ENCODE results near the gene IWS1. TPM values are rescaled to one million over a fixed set of nuclear protein-coding genes. Genes with fewer than 3 reads are reported as not detected.

IWS1 gene
- total and polyA plus RNA-seq, 9 of the 15 experiments (the other 6 are each of a cell fraction or from before 2014, with no cell fraction given) = 20.8 to 67.2 (median 46.6) TPM

GRCh38 chr2:127563458-127564428, 37.5 kb upstream of the IWS1 start:
- Histone ChIP-seq H3K4me3 (no peak overlapping the region), H3K4me1 (replicated peaks in 1 of 2; ENCODE audit: control insufficient read depth in 2 of 2, insufficient read depth in 2 of 2, low read length in 2 of 2) (0 out of 5 replicates have a peak, but pooled peaks cover 0 to 3% of the 10 kb centered on the region in 2 experiments), H3K36me3 (ENCODE audit: control insufficient read depth, insufficient read depth, low read length) (no peaks in the 10 kb centered on the region), H3K79me2 (ENCODE audit: control insufficient read depth, insufficient read depth, low read length) (no peaks in the 10 kb centered on the region), H3K9me1 (ENCODE audit: control insufficient read depth, insufficient read depth, low read length) (no peaks in the 10 kb centered on the region), H3K9me3 (replicated peaks; ENCODE audit: control insufficient read depth, insufficient read depth, low read depth, low read length) (no peaks in the 10 kb centered on the region), H3K9ac (ENCODE audit: insufficient read depth in 1 of 2, low read depth in 2 of 2, low read length in 2 of 2) (no peak overlapping the region), H4K20me1 (replicated peaks; ENCODE audit: control insufficient read depth, insufficient read depth, low read length) (peaks cover 6% of the 10 kb centered on the region; the same call in 1 of the 2 replicates), H3K27me3 (ENCODE audit: control insufficient read depth in 2 of 2, insufficient read depth in 2 of 2, low read length in 2 of 2) (peaks cover 42 to 90% of the 10 kb centered on the region in 2 experiments), H2AFZ (ENCODE audit: low read depth, low read length) (no peak overlapping the region), H3K4me2 (ENCODE audit: insufficient read depth, low read length) (no peak overlapping the region), H3K27ac (ENCODE audit: extremely low read depth, low read depth, low read length) (no peak overlapping the region)
- ATAC-seq (no peak), FAIRE-seq (no peak), DNase-seq (ENCODE audit: extremely low read depth in 1 of 4, low spot score in 3 of 4) (no peak)
- in situ Hi-C loops (cut with MboI) = no loop called here
- intact Hi-C loops (cut with micrococcal nuclease) = no loop called here
- CTCF ChIA-PET (ENCODE audit: low intra/inter-chr PET ratio) = no interaction called here
- BruUV-seq (replicated peaks) = no TSS peak
- WGBS (ENCODE audit: insufficient coverage, low coverage, missing lambda C conversion rate) = 2% methylated on average over 13 of the region's 14 CpGs
- POLR2A ChIA-PET = interaction anchor here (0.5 to 1.0 kb wide), 5 partner anchors 12 to 469 kb away, joined by 3 to 4 read pairs (median 3); no protein-coding TSS in a partner anchor
- TF ChIP-seq TFE3 (CRISPR knock-in tag; IDR thresholded peaks at IDR 0.05) (no peak), CXXC5 (CRISPR knock-in tag; IDR thresholded peaks at IDR 0.05) (no peak), ZEB2 (IDR thresholded peaks at IDR 0.05) (no peak), ZBTB7A (IDR thresholded peaks at IDR 0.05; ENCODE audit: borderline replicate concordance, control insufficient read depth, low read depth, low read length) (no peak), HOXB6 (CRISPR knock-in tag; IDR thresholded peaks at IDR 0.05; ENCODE audit: borderline replicate concordance) (no peak), HBP1 (CRISPR knock-in tag; IDR thresholded peaks at IDR 0.05) (no peak), ZNF398 (CRISPR knock-in tag; IDR thresholded peaks at IDR 0.05) (no peak), MBD1 (CRISPR knock-in tag; IDR thresholded peaks at IDR 0.05) (no peak), CC2D1A (IDR thresholded peaks at IDR 0.05) (no peak), NFIC (IDR thresholded peaks at IDR 0.05) (no peak), ZNF584 (CRISPR knock-in tag; IDR thresholded peaks at IDR 0.05; ENCODE audit: low read depth) (no peak)
